GM19238 (cell line): ENCODE measurements around the gene GNB4.

Experiments used
- DNase-seq: peaks from one replicate; pipeline ENCODE4 v3.0.0; 2011; ENCODE audit warnings: low spot score; ENCODE audit not compliant: insufficient read length

GNB4 gene

DNA sequence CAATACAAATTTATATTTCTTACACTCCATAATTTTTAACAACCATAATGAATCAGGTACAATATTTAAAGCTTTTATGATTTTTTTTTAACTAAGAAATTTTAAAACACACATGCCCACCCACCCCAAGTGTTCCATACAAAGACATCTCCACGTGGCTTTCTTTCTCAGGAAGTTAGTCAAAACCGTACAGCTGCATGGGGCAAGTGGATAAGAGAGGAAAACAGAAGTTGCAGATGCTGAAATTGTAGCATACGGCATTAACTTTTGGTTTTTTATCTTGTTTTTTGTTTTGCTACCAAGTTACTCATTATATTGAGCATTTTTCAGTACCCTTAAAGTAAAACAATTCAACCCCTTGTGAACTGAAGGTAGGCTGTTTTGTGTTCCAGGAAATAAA lies 14.8 kb downstream of the GNB4 start:
- DNase-seq: no peak

GRCh38 chr3:179432451-179432850 lies 18.8 kb downstream of the GNB4 start:
- no peak for DNase-seq

- DNase-seq: no peak
Measured at GRCh38 chr3:179432021-179432420, 19.2 kb downstream of the GNB4 start.

GRCh38 chr3:179430277-179430870 lies 20.9 kb downstream of the GNB4 start:
- DNase-seq: no peak

DNA sequence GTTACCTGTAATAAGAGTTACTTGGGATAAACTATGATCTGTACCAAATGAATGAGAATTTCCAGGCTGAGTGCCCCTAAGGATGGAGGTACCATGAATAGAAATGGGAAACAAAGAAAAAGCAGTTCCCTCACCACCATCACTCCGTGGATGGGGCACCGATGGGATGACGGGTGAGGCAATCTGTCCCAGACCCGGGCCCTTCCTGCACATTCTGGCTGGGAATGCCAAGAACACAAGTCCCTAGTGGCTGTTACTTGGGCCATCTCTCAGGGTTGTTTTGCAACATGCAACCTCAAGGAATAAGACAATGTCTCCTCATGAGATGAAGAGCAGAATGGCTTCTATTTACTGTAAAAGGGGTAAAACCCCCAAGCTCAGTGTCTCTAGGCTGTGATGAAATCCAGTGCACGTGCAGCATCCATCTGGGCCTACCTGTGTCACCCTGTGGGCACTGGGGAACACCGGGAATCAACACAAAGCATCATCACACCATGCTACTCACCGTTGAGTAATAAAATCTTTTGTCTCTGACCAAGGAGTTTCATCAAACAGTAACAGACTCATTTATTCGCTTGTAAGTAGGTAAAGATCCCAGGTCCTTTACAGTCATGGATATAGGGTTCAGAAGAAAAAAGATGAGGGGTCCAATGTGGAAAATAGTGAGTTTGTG lies 22.3 kb downstream of the GNB4 start:
- no peak for DNase-seq

DNA sequence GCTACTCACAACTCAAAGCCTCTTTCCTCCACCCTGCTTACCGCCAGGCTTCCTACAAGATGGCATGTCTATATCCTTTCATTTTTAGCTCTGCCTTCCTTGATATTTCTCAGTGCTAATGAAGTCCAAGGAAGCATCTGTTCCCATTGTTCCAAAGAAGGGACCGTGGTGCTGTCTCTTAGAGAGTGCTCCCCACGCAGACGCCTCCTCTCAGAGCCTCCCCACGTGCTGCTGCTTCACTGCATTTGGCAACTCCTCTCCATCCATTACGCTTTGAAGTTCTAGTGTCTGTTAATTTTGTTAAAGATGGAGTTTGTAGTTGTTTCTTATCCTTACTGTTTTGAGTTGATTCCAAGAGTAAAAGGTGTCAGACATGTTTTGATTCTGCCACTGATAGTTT lies 26.2 kb downstream of the GNB4 start:
- DNase-seq: no peak

- no peak for DNase-seq
Measured at GRCh38 chr3:179421500-179421899, 29.8 kb downstream of the GNB4 start.

GRCh38 chr3:179418610-179419009 lies 32.7 kb downstream of the GNB4 start:
- no peak for DNase-seq

DNA sequence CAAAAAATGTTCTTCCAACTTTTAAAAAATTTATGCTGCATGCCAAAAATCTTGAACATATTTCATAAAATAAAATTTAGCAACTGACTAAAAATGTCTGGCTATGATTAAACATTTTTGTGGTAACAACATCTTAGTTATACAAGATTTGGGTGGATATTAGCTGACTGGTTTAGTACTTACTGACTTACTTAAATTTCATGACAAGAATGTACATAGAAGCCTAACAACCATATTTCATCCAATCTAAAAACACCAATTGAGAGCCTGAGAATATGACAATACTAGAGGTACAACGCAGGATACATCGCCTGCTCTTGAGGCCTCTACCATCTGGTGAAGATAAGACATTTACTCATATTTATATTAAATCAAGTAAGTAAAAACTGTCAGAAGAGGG lies 34.6 kb downstream of the GNB4 start:
- no peak for DNase-seq

GRCh38 chr3:179415377-179415776 lies 35.9 kb downstream of the GNB4 start:
- DNase-seq: no peak

DNA sequence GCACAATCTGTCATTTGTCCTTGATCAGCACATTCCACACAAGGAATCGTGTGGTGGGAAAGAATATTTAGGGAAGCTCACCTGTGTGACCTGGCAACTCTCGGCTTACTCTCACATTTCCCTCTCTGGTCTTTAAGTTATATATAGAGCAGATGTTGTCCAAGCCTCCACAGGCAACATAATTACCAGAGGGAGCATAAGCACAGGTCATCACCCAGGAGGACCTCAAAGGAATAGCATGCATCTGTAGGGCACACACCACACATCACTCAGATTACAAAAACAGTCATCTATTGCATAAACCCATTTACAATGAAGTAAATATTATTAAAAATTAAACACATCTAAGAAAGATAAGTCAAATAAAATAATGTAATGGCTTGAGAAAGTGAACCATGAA lies 36.5 kb downstream of the GNB4 start:
- DNase-seq: no peak

DNA sequence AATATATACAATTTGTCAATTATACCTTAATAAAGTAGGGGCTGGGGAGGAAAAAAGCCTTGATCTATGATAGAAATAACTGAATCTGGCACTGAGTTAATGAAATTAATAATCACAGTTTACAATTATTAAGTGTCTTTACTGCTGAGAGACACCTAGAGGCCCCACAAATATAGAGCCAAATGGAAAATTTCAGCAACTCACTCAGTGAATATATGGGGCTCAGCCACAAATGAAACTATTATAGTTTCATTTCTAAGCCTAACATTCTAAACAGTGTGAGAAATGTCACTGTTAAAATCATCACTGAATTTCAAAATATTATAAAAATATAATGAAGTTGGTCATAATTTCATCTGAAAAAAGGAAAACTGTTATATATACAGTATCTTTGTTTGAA lies 40.3 kb downstream of the GNB4 start:
- no peak for DNase-seq

DNA sequence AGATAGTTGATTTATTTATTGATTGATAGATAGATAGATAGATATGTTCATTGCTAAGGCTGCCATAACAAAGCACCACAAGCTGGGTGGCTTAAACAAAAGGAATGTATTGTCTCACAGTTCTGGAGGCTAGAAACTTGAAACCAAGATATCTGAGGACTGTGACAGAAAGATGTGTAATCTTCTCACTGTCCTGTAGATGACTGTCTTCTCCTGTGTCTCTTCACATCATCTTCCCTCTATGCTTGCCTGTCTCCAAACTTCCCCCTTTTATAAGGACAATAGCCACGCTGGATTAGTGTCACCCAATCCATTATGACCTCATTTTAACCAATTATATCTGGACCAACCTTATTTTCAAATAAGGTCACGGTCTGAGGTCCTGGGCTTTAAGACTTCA lies 40.9 kb downstream of the GNB4 start:
- no peak for DNase-seq

DNA sequence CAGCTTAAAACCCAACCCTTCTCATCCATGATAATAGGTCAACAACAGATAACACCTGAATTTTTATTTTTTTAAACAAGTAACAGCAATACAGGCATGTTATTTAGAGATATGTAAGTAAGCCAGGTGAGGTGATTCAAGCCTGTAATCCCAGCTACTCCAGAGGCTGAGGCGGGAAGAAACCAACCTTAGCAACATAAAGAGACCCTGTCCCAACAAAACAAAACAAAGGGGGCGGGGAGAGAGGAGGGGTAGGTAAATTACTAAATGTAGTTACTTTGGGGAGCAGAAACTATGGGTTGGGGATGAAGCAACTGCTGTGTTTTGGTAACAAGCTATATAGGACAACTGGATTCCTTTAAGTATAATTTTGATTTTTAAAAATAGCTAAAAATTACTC lies 47.0 kb downstream of the GNB4 start:
- no peak for DNase-seq

GRCh38 chr3:179402963-179403362 lies 48.3 kb downstream of the GNB4 start:
- no peak for DNase-seq

GRCh38 chr3:179401561-179401960 lies 49.7 kb downstream of the GNB4 start:
- DNase-seq: no peak

GRCh38 chr3:179398574-179399231 lies 52.6 kb downstream of the GNB4 start:
- DNase-seq: no peak

- no peak for DNase-seq
Measured at GRCh38 chr3:179391906-179392305, 59.4 kb downstream of the GNB4 start.

- DNase-seq: no peak
Measured at GRCh38 chr3:179376474-179376873, 74.8 kb downstream of the GNB4 start.

DNA sequence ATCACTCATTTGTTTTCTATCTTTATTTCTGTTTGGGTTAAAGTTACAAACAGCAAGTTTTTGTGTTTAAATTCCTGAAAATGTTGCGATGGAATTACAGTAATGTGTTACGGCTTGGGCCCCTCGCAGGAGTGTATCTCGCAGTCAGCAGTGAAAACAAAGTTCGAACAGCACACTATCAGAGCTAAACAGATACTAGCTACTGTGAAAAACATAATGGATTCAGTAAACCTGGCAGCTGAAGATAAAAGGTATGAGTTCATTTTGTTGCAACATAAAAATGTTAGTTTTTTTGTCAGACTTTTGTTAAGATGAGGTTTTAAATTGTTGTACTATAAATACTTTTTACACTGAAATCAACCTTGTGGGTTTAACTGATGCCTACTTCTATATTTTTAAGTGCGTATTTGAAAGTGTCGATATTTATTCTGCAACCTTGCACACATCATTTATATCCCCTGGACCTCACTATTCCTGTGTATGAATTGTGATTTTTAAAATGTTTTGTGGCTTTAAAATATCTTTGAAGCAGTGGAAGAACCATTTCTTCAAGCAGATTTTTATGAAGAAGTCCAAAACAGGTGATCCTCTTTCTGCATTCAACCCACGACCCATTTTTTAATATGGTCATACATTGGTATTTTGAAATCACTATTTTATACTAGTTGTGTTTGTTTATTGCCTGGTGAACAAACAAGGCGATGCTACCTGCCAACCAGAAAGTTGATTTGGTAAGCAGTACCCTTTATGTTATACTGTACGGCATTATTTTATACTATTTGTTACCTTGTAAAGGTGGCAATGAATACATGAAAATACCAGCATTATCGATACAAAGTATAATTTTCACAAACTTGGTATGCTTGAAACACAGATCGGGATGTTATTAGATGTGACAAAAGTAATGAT lies 75.9 kb downstream of the GNB4 start:
- no peak for DNase-seq

DNA sequence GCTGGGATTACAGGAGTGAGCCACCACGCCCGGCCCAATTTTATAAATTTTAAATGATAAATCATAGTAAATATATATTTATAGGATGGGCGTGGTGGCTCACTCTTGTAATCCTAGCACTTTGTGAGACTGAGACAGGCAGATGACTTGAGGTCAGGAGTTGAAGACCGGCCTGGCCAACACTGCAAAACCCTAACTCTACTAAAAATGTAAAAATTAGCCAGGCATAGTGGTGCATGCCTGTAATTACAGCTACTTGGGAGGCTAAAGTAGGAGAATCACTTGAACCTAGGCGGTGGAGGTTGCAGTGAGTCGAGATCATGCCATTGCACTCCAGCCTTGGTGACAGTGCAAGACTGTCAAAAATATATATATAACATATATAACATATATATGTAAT lies 77.3 kb downstream of the GNB4 start:
- no peak for DNase-seq

- no peak for DNase-seq
Measured at GRCh38 chr3:179369621-179370020, 81.6 kb downstream of the GNB4 start.
